ENCODE results near the gene BAK1. TPM values are rescaled to one million over a fixed set of nuclear protein-coding genes. Genes with fewer than 3 reads are reported as not detected.

BAK1 gene
- 40.0 and 41.4 TPM in 2 replicates for total RNA-seq (2021)
- long read RNA-seq, transcript BAK1-202 (6 exons, 2,136 nt) = major isoform, 549 of 603 reads
- long read RNA-seq, partial matches to known transcripts = 7 of 603 reads
- long read RNA-seq, other reads (novel, unspliced or antisense) = 47 of 603 reads

- Histone ChIP-seq H2BK5ac (ENCODE audit: insufficient read length, low read length) (no peak within 1 kb of the TSS), H2BK120ac (ENCODE audit: low read depth, low read length, poor library complexity, severe bottlenecking) (no peak within 1 kb of the TSS), H2BK12ac (ENCODE audit: insufficient read length, low read depth, low read length) (no peak within 1 kb of the TSS), H4K8ac (replicated peaks; ENCODE audit: insufficient read length, low read depth, low read length) (no peak within 1 kb of the TSS), H3T11ph (ENCODE audit: low read length) (no peak within 1 kb of the TSS), H3K18ac (ENCODE audit: insufficient read length, low read depth, low read length) (no peak within 1 kb of the TSS), H3K79me2 (ENCODE audit: insufficient read depth, low read length) (no peaks in the 10 kb centered on the region; the same call in 1 of the 2 replicates), H2BK15ac (ENCODE audit: low read depth, low read length) (no peak within 1 kb of the TSS), H2AK5ac (ENCODE audit: insufficient read length, low read length) (no peak within 1 kb of the TSS), H2AFZ (ENCODE audit: low read length) (peak within 1 kb of the TSS; percentile 49), H3K9me3 (ENCODE audit: control insufficient read depth, low read depth, low read length) (no peaks in the 10 kb centered on the region), H3K79me1 (ENCODE audit: insufficient read depth, low read depth, low read length, poor library complexity, severe bottlenecking) (peaks cover 4% of the 10 kb centered on the region), H3K23ac (ENCODE audit: insufficient read length, low read depth, low read length) (no peak within 1 kb of the TSS), H4K91ac (ENCODE audit: insufficient read length, low read depth, low read length) (no peak within 1 kb of the TSS), H3K56ac (ENCODE audit: insufficient read length, low read depth, low read length) (no peak within 1 kb of the TSS), H2BK20ac (ENCODE audit: low read depth, low read length, poor library complexity, severe bottlenecking) (no peak within 1 kb of the TSS), H3K9ac (ENCODE audit: extremely low read depth, insufficient read length, low read length) (peak within 1 kb of the TSS; percentile 76), H3K4ac (ENCODE audit: low read depth, low read length) (no peak within 1 kb of the TSS), H4K20me1 (ENCODE audit: control insufficient read depth, insufficient read depth, insufficient read length) (no peaks in the 10 kb centered on the region), H3K23me2 (ENCODE audit: insufficient read length, low read depth, low read length, poor library complexity, severe bottlenecking) (peaks cover 5% of the 10 kb centered on the region), H3K27ac (ENCODE audit: insufficient read length, low read depth, low read length) (no peak within 1 kb of the TSS), H3K4me2 (ENCODE audit: insufficient read depth, insufficient read length, low read length) (peak within 1 kb of the TSS; percentile 62), H3K14ac (ENCODE audit: insufficient read depth, low read length) (no peak within 1 kb of the TSS), H3K4me1 (ENCODE audit: insufficient read depth, low read length) (no peaks in the 10 kb centered on the region; the same call in 1 of the 2 replicates), H4K5ac (ENCODE audit: insufficient read length, low read depth, low read length) (no peak within 1 kb of the TSS), H3K27me3 (ENCODE audit: insufficient read depth, low read length) (no peaks in the 10 kb centered on the region)
- H3K9me3 Mint-ChIP-seq = no peaks in the 10 kb centered on the region
- H3K36me3 Mint-ChIP-seq (ENCODE audit: insufficient read depth in 1 of 3, low read depth in 3 of 3) = peaks cover 7 to 22% (median 17%) of the 10 kb centered on the region in 3 experiments
- no CpG with 5 or more reads among the region's 24 CpGs for WGBS (ENCODE audit: extremely low coverage, insufficient read length, low lambda C conversion rate)
- TF ChIP-seq, protein P1, sequence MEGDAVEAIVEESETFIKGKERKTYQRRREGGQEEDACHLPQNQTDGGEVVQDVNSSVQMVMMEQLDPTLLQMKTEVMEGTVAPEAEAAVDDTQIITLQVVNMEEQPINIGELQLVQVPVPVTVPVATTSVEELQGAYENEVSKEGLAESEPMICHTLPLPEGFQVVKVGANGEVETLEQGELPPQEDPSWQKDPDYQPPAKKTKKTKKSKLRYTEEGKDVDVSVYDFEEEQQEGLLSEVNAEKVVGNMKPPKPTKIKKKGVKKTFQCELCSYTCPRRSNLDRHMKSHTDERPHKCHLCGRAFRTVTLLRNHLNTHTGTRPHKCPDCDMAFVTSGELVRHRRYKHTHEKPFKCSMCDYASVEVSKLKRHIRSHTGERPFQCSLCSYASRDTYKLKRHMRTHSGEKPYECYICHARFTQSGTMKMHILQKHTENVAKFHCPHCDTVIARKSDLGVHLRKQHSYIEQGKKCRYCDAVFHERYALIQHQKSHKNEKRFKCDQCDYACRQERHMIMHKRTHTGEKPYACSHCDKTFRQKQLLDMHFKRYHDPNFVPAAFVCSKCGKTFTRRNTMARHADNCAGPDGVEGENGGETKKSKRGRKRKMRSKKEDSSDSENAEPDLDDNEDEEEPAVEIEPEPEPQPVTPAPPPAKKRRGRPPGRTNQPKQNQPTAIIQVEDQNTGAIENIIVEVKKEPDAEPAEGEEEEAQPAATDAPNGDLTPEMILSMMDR (conservative IDR thresholded peaks at IDR 0.05) = peak; percentile 69
- H3K4me3 Mint-ChIP-seq = peak within 1 kb of the TSS; percentile 84 to 88
- H3K27ac Mint-ChIP-seq = peak within 1 kb of the TSS; percentile 52 to 94 (median 59); a peak in 5 of 7 replicates
- peaks cover 10 to 23% of the 10 kb centered on the region in 2 experiments for H3K4me1 Mint-ChIP-seq
- peaks cover 6% of the 10 kb centered on the region; the same call in 1 of the 2 replicates for H3K27me3 Mint-ChIP-seq (ENCODE audit: low read depth)
- peak; percentile 95 for DNase-seq
Observed at GRCh38 chr6:33579828-33580714, at the start of gene BAK1. Gene BAK1 (minus strand): TSS chr6:33580276. CDS start chr6:33577604, 2,672 bp downstream.
